Ectodermal cell (in vitro differentiated cells): ENCODE results near the gene FAM32A.
"Not testable (repeated sequence)": the region's sequence is repeated elsewhere in the genome, so short reads cannot be mapped to it uniquely, and the experiment has no call there.

Experiments
- H3K27ac ChIP-seq: 2 replicates; pipeline ENCODE4 v1.7.0; 2013; ENCODE audit warnings: mild to moderate bottlenecking, low read depth, low read length; ENCODE audit not compliant: insufficient read depth, poor library complexity, severe bottlenecking
- H3K27me3 ChIP-seq: 2 replicates; pipeline ENCODE4 v1.7.0; 2013; ENCODE audit warnings: mild to moderate bottlenecking, low read length; ENCODE audit not compliant: insufficient read depth, control insufficient read depth, poor library complexity, severe bottlenecking
- H3K36me3 ChIP-seq: one replicate; pipeline ENCODE4 v1.7.0; 2013; ENCODE audit warnings: low read length; ENCODE audit not compliant: control insufficient read depth, insufficient read depth
- H3K4me1 ChIP-seq: one replicate; pipeline ENCODE4 v1.7.0; 2013; ENCODE audit warnings: low read length; ENCODE audit not compliant: control insufficient read depth, insufficient read depth
- H3K4me3 ChIP-seq: 2 replicates; pipeline ENCODE4 v1.7.0; 2013; ENCODE audit warnings: low read depth, low read length, control low read depth; ENCODE audit not compliant: insufficient read depth
- H3K9me3 ChIP-seq: 2 replicates; pipeline ENCODE4 v1.7.0; 2013; ENCODE audit warnings: mild to moderate bottlenecking, low read length, moderate library complexity; ENCODE audit not compliant: control insufficient read depth
- WGBS, 2 experiments: methylation state at CpG; one replicate each; pipeline ENCODE4 v1.1.7; 2013; ENCODE audit warnings: missing lambda C conversion rate in 2 of 2; 5-methylcytosine and 5-hydroxymethylcytosine counted together

FAM32A gene

DNA sequence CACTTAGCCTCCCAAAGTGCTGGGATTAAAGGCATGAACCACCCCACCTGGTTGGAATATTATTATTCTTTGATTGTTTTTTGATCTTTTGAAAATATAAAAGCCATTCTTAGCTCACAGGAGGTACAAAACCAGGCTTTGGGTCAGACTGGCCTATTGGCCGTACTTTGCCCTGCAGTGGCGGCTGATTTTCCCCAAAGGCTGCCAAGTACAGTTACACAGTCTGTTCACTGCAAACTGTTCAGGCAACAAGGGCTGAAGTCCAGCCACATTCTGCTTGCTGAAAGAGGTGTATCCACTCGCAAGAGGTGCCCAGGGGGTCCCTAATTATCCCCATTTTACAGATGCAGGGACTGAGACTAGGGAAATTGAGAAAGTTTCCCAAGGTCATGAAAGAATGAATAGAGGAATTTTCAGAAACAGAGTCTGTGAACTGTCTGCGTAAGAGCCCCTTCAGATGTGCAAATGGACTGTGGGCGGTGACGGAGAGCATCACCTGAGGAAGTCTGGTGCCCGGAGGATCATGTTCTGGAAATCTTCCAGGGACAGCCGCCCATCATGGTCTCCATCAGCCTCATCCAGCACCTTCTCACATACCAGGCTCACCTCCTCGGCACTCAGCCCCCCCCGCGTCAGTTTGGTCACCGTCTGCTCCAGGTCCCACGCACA is 20.9 kb upstream of the FAM32A start:
- no peaks in the 10 kb centered on the region for H3K9me3 ChIP-seq
- H3K4me1 ChIP-seq, result no peaks in the 10 kb centered on the region
- H3K4me3 ChIP-seq, result no peak overlapping the region
- no peaks in the 10 kb centered on the region for H3K36me3 ChIP-seq
- H3K27me3 ChIP-seq, result no peaks in the 10 kb centered on the region
- 85 to 88% methylated on average over 13 of the region's 13 CpGs for WGBS, 2 experiments
- no peak overlapping the region for H3K27ac ChIP-seq

DNA sequence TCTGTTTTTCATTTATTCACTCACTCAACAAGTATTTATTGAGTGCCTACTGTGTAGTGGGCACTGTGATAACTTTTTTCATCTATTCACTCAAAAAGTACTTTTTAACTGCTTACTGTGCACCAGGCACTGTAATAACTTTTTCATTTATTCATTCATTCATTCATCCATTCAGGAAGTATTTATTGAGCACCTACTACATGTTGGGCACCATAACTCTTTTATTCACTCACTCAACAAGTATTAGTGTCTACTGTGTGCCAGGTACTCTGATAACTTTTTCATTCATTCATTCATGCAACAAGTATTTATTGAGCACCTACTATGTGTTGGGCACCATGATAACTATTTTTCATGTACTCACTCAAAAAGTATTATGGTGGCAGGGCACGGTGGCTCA is 18.8 kb upstream of the FAM32A start:
- 80 to 90% methylated on average over 1 of the region's 1 CpG for WGBS, 2 experiments
- no peaks in the 10 kb centered on the region for H3K36me3 ChIP-seq
- no peaks in the 10 kb centered on the region for H3K27me3 ChIP-seq
- H3K27ac ChIP-seq, result no peak overlapping the region
- H3K4me1 ChIP-seq, result no peaks in the 10 kb centered on the region
- H3K4me3 ChIP-seq, result no peak overlapping the region
- H3K9me3 ChIP-seq, result no peaks in the 10 kb centered on the region

DNA sequence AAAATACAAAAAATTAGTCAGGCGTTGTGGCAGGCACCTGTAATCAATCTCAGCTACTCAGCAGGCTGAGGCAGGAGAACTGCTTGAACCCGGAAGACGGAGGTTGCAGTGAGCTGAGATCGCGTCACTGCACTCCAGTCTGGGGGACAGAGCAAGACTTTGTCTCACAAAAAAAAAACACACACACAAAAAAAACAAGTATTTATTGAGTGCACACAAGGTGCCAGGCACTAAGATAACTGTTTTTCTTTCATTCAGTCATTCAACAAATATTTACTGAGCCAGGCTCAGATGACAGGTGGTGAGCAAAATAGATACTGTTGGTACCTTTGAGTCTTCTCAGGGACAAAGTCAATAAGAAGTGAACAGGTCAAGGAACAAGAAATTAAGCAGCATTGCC is 18.2 kb upstream of the FAM32A start:
- Histone ChIP-seq H3K36me3 (no peaks in the 10 kb centered on the region), H3K27ac (no peak overlapping the region), H3K9me3 (no peaks in the 10 kb centered on the region), H3K4me3 (no peak overlapping the region), H3K4me1 (no peaks in the 10 kb centered on the region), H3K27me3 (no peaks in the 10 kb centered on the region)
- WGBS, 2 experiments, result 92% methylated on average over 5 of the region's 5 CpGs

DNA sequence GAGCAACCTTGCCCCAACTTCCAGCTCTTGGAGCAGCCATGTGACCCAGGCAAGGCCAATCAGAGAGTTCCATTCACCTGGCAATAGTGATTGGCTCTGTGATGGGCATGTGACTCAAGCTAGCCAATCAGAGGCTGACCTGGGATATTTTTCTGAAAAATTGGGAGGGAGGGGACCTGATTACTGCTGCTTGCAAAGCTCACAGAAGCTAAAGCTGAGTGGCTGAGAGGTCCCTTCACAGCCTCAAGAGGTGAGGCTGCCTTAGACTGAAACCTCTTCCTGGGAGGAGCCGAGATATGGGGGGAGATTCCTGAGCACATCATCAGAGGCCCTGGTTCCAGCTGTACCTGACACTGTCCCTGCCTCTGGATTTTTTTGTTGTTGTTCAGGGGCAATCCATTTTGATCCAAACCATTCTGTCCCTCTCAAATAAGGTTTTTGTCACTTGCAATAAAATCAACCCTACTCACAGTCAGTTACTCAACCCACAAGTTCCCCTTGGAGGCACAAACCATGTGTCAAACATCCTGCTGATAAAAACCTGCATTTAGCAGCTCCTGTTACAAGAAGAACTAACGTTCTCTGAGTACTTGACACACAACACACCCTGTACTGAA is 16.6 kb upstream of the FAM32A start:
- no peaks in the 10 kb centered on the region for H3K9me3 ChIP-seq
- no peaks in the 10 kb centered on the region for H3K27me3 ChIP-seq
- no peak overlapping the region for H3K27ac ChIP-seq
- 80 to 89% methylated on average over 2 of the region's 2 CpGs for WGBS, 2 experiments
- no peaks in the 10 kb centered on the region for H3K4me1 ChIP-seq
- no peaks in the 10 kb centered on the region for H3K36me3 ChIP-seq
- H3K4me3 ChIP-seq, result no peak overlapping the region

DNA sequence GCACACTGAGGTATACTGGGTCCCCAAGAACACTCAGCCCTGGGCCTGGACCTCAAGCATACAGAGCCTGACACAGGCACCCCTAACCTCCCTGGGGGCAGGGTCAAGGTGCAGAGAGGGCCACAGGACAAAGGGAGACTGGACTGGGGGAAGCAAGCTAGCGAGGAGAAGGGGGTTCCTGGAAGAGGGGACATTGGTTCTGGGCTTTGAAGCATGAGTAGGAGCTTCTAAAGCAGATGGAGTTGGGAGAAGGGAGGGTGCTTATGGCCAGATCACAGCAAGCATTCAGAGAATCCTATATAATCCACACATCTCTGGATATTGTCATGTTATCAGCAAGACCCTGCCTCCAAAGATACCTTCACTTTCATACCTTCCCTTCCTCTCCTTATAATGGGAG is 15.1 kb upstream of the FAM32A start:
- Histone ChIP-seq H3K27ac (no peak overlapping the region), H3K4me3 (no peak overlapping the region), H3K27me3 (no peaks in the 10 kb centered on the region), H3K9me3 (no peaks in the 10 kb centered on the region), H3K4me1 (no peaks in the 10 kb centered on the region), H3K36me3 (no peaks in the 10 kb centered on the region)
- WGBS, 2 experiments, result 76 to 81% methylated on average over 1 of the region's 1 CpG

DNA sequence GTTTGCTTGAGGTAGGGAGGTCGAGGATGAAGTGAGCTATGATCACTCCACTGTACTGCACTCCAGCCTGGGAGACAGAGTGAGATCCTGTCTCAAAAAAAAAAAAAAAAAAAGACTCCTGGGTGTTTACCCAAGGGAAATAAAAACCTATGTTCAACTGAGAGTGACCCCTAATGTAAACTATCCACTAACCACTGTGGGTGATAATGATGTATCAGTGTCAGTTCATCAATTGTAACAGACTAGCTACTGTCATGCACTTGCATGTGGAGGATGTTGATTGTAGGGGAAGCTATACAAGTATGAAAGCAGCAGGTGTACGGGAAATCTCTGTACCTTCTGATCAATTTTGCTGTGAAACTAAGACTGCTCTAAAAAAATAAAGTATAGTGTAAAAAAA is 9.3 kb upstream of the FAM32A start:
- Histone ChIP-seq H3K36me3 (no peaks in the 10 kb centered on the region), H3K27me3 (no peaks in the 10 kb centered on the region), H3K9me3 (no peaks in the 10 kb centered on the region), H3K4me3 (no peak overlapping the region), H3K27ac (no peak overlapping the region), H3K4me1 (no peaks in the 10 kb centered on the region)
- 75 to 82% methylated on average over 1 to 2 of the region's 2 CpGs for WGBS, 2 experiments

DNA sequence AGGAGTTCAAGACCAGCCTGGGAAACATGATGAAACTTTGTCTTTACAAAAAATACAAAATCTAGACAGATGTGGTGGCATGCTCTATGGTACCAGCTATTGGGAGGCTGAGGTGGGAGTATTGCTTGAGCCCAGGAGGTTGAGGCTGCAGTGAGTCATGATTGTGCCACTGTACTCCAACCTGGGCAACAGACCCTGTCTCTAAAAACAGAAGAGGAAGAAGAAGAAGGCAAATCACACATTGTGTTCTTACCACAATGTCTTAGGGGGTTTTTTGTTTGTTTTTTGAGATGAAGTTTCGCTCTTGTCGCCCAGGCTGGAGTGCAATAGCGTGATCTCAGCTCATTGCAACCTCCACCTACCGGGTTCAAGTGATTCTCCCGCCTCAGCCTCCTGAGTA is 6.3 kb upstream of the FAM32A start:
- H3K27me3 ChIP-seq, H3K4me1 ChIP-seq, H3K27ac ChIP-seq, H3K36me3 ChIP-seq, H3K9me3 ChIP-seq, H3K4me3 ChIP-seq: not testable (repeated sequence)
- WGBS, 2 experiments, result 88 to 94% methylated on average over 5 of the region's 5 CpGs

DNA sequence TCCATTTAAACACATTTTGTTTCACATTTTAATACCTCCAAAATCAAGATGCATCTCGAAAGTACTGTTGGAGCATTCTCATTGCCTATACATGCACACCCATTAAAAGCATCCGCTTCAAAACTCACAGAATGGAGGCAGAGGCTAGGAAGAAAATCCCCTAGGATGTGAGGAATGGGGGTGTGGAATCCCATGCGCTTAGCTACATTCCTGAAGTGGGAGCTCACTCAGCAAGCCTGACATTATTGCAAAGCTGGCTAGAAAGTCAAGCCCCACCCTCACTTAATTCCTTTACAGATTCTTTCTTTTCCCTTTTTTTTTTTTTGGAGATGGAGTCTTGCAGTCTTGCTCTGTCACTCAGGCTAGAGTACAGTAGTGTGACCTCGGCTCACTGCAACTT is 4.6 kb upstream of the FAM32A start:
- no peaks in the 10 kb centered on the region for H3K36me3 ChIP-seq
- H3K4me3 ChIP-seq, result no peak overlapping the region
- no peaks in the 10 kb centered on the region for H3K4me1 ChIP-seq
- no peaks in the 10 kb centered on the region for H3K9me3 ChIP-seq
- 75 to 78% methylated on average over 4 of the region's 4 CpGs for WGBS, 2 experiments
- no peak overlapping the region for H3K27ac ChIP-seq
- no peaks in the 10 kb centered on the region for H3K27me3 ChIP-seq

DNA sequence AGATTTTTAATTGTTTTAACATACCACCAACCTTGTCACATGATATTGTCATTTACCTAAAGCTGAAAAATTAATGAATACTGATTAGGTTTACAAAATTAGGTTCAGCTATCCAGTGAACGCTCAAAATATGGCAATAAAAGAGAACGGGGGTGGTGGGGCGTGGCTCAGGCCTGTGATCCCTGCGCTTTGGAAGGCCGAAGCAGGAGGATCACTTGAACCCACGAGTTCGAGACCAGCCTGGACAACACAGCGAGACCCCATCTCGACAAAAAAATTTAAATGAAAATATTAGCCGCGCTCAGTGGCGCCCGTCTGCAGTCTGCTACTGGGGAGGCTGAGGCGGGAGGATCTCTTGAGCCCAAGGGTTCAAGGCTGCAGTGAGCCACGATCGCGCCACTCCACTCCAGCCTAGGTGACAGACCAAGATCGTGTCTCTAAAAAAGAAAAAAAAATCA is 516 bp upstream of the FAM32A start:
- Histone ChIP-seq H3K4me3 (peak overlapping the region; percentile 96), H3K27me3 (no peaks in the 10 kb centered on the region), H3K4me1 (peaks cover 6% of the 10 kb centered on the region), H3K27ac (no peak overlapping the region), H3K9me3 (no peaks in the 10 kb centered on the region), H3K36me3 (peaks cover 6% of the 10 kb centered on the region)
- 78 to 81% methylated on average over 18 of the region's 18 CpGs for WGBS, 2 experiments

DNA sequence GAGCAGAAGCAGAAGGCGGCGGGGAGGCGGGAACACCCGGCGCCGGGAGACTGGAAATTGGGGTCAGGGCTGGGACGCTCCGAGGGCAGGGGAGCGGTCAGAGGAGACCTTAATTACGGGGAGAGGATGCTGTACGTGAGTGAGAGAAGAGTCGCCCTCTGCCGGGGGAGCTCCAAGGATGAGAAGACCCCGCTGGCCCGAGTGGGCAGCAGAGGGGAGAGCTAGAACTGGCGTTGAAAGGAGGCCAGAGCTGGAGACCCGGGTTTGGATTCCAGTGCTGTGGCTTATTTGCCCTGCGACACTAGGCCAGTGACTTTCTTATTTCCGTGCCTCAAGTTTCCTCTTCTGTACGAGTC is 536 bp downstream of the FAM32A start:
- H3K4me1 ChIP-seq, result peaks cover 6% of the 10 kb centered on the region
- peak overlapping the region; percentile 72 for H3K27ac ChIP-seq
- 2 to 4% methylated on average over 20 of the region's 20 CpGs for WGBS, 2 experiments
- peaks cover 14% of the 10 kb centered on the region for H3K36me3 ChIP-seq
- H3K9me3 ChIP-seq, result no peaks in the 10 kb centered on the region
- no peaks in the 10 kb centered on the region for H3K27me3 ChIP-seq
- peak overlapping the region; percentile 96 for H3K4me3 ChIP-seq
